HepG2 (cell line): Measurements from ENCODE around the gene C11orf58.

Experiments
- ATF7 ChIP-seq, 2 experiments: fragments of 450-650 bp in 1 of 2; sonication (generic) in 1 of 2; formaldehyde crosslinking in 1 of 2; IDR thresholded peaks; 2 replicates each; pipeline versions ENCODE4 v1.4.0 to v1.6.1; 2016 to 2020; ENCODE audit warnings: antibody characterized with exemption in 1 of 2, mild to moderate bottlenecking in 1 of 2, missing genetic modification reagents in 1 of 2
- JUND ChIP-seq: sonication (generic); formaldehyde crosslinking; IDR thresholded peaks from 2 replicates; pipeline ENCODE4 v1.8.0; 2022; ENCODE audit warnings: mild to moderate bottlenecking, missing genetic modification reagents
- POLR2A ChIP-seq, 2 experiments: IDR thresholded peaks; 2 replicates each; pipeline ENCODE4 v1.6.1; 2011; ENCODE audit warnings: low read depth in 2 of 2, low read length in 2 of 2, mild to moderate bottlenecking in 1 of 2, moderate library complexity in 1 of 2; ENCODE audit not compliant: insufficient read depth in 1 of 2
- POLR2AphosphoS5 ChIP-seq: IDR thresholded peaks from 2 replicates; pipeline ENCODE4 v1.6.1; 2012; ENCODE audit warnings: low read depth, low read length
- POLR2G ChIP-seq: fragments of 200-400 bp; formaldehyde crosslinking; IDR thresholded peaks from 2 replicates; pipeline ENCODE4 v1.6.1; 2018; ENCODE audit warnings: mild to moderate bottlenecking, low read depth, low read length, moderate library complexity
- SIN3A ChIP-seq: IDR thresholded peaks from 2 replicates; pipeline ENCODE4 v1.6.1; 2011; ENCODE audit warnings: low read depth, mild to moderate bottlenecking, control low read depth, low read length, borderline replicate concordance
- TEAD3 ChIP-seq: optimal IDR thresholded peaks from 2 replicates; pipeline ENCODE3; 2016; ENCODE audit warnings: borderline replicate concordance
- TRIM24 ChIP-seq: sonication (generic); formaldehyde crosslinking; IDR thresholded peaks from 2 replicates; pipeline ENCODE4 v1.8.0; 2022; ENCODE audit warnings: mild to moderate bottlenecking, missing genetic modification reagents
- TF ChIP-seq, protein P1 (sequence below): sonication (generic); formaldehyde crosslinking; IDR thresholded peaks from one replicate; pipeline ENCODE4 v1.5.1; 2020; ENCODE audit warnings: mild to moderate bottlenecking, missing genetic modification reagents; ENCODE audit errors: not compliant biosample characterization
- TF ChIP-seq, protein P2 (sequence below): sonication (generic); formaldehyde crosslinking; IDR thresholded peaks from 2 replicates; pipeline ENCODE4 v1.5.0; 2020; ENCODE audit warnings: mild to moderate bottlenecking, missing genetic modification reagents, moderate library complexity

DNA sequence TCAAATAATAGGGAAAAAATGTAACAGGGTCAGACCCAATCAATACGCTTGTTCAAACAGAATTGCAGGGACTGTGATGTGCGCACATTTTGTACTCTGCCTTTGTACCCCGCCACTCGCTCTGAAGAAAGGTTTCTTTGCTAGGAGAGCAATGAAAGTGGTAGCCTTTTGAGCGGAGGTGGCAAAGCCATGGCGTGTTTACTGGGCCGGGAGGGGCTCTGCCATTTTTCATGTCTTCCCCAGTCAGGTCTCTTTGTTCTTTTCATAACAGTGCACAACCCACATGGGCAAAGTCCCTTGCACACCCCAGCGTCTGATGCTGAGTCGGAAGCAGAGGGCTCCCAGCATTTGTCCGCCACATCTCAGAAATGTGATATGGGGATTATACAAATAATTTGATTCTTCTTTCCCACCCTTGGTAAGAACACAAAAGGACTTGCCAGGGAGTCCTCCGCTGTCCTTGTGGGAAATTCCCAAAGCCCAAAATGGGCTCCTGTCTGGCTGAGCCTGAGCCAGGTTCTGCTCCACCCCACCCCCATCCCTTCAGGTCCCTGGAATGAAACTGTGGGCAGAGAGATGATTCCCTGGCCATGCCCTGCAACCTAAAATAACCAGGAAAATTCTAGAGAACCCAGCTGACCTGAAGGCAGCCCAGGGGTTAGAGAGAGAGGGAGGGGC lies 36.6 kb downstream of the C11orf58 start:
- TF ChIP-seq POLR2G (no peak; the same call in 1 of the 2 replicates), ATF7 (IDR thresholded peaks at IDR 0.05) (no peak), ATF7 (CRISPR knock-in tag; IDR thresholded peaks at IDR 0.05) (no peak), TRIM24 (CRISPR knock-in tag) (no peak), TEAD3 (no peak), POLR2A (IDR thresholded peaks at IDR 0.05; ENCODE audit: insufficient read depth in 1 of 2, low read depth in 2 of 2, low read length in 2 of 2) (no peak), POLR2AphosphoS5 (no peak), SIN3A (no peak), JUND (CRISPR knock-in tag) (no peak)
- TF ChIP-seq, protein P1, sequence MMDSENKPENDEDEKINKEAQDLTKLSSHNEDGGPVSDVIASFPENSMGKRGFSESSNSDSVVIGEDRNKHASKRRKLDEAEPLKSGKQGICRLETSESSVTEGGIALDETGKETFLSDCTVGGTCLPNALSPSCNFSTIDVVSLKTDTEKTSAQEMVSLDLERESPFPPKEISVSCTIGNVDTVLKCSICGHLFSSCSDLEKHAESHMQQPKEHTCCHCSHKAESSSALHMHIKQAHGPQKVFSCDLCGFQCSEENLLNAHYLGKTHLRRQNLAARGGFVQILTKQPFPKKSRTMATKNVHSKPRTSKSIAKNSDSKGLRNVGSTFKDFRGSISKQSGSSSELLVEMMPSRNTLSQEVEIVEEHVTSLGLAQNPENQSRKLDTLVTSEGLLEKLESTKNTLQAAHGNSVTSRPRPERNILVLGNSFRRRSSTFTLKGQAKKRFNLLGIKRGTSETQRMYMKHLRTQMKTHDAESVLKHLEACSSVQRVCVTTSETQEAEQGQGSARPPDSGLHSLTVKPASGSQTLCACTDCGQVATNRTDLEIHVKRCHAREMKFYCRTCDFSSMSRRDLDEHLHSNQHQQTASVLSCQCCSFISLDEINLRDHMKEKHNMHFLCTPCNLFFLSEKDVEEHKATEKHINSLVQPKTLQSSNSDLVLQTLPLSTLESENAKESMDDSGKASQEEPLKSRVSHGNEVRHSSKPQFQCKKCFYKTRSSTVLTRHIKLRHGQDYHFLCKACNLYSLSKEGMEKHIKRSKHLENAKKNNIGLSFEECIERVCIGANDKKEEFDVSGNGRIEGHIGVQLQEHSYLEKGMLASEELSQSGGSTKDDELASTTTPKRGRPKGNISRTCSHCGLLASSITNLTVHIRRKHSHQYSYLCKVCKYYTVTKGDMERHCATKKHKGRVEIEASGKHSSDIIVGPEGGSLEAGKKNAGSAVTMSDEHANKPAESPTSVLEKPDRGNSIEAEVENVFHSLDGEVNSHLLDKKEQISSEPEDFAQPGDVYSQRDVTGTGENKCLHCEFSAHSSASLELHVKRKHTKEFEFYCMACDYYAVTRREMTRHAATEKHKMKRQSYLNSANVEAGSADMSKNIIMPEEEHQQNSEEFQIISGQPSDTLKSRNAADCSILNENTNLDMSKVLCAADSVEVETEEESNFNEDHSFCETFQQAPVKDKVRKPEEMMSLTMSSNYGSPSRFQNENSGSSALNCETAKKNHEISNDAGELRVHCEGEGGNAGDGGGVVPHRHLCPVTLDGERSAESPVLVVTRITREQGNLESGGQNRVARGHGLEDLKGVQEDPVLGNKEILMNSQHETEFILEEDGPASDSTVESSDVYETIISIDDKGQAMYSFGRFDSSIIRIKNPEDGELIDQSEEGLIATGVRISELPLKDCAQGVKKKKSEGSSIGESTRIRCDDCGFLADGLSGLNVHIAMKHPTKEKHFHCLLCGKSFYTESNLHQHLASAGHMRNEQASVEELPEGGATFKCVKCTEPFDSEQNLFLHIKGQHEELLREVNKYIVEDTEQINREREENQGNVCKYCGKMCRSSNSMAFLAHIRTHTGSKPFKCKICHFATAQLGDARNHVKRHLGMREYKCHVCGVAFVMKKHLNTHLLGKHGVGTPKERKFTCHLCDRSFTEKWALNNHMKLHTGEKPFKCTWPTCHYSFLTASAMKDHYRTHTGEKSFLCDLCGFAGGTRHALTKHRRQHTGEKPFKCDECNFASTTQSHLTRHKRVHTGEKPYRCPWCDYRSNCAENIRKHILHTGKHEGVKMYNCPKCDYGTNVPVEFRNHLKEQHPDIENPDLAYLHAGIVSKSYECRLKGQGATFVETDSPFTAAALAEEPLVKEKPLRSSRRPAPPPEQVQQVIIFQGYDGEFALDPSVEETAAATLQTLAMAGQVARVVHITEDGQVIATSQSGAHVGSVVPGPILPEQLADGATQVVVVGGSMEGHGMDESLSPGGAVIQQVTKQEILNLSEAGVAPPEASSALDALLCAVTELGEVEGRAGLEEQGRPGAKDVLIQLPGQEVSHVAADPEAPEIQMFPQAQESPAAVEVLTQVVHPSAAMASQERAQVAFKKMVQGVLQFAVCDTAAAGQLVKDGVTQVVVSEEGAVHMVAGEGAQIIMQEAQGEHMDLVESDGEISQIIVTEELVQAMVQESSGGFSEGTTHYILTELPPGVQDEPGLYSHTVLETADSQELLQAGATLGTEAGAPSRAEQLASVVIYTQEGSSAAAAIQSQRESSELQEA (CRISPR knock-in tag) = no peak
- TF ChIP-seq, protein P2, sequence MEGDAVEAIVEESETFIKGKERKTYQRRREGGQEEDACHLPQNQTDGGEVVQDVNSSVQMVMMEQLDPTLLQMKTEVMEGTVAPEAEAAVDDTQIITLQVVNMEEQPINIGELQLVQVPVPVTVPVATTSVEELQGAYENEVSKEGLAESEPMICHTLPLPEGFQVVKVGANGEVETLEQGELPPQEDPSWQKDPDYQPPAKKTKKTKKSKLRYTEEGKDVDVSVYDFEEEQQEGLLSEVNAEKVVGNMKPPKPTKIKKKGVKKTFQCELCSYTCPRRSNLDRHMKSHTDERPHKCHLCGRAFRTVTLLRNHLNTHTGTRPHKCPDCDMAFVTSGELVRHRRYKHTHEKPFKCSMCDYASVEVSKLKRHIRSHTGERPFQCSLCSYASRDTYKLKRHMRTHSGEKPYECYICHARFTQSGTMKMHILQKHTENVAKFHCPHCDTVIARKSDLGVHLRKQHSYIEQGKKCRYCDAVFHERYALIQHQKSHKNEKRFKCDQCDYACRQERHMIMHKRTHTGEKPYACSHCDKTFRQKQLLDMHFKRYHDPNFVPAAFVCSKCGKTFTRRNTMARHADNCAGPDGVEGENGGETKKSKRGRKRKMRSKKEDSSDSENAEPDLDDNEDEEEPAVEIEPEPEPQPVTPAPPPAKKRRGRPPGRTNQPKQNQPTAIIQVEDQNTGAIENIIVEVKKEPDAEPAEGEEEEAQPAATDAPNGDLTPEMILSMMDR (CRISPR knock-in tag) = no peak
